GM18526 (cell line): Measurements from ENCODE around the gene GAREM1.

Experiments
- POLR2A ChIP-seq: IDR thresholded peaks from 3 replicates; pipeline ENCODE4 v1.6.1; 2011; ENCODE audit not compliant: insufficient read length; ENCODE audit errors: extremely low read depth

Gene GAREM1

DNA sequence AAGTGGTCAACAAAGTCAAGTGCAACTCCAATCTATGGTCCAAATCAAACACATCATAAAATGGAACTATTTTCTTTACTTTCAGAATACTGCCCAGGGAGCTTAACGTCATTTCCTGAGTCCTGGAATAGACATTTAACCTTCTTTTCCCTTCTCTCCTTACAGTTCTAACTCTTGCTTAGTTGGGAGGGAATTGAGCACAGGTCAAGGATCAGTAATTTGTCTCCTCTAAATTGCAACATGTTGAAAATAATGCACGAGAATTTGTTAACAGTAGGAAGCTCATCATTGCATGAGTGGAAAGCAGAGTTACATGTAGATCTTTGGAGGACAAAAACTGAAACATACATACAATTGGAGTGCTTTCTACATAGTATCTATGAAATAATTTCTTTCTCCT lies 193.1 kb downstream of the GAREM1 start:
- TF ChIP-seq POLR2A = no peak

GRCh38 chr18:32276906-32277305 lies 193.8 kb downstream of the GAREM1 start:
- no peak for TF ChIP-seq POLR2A

DNA sequence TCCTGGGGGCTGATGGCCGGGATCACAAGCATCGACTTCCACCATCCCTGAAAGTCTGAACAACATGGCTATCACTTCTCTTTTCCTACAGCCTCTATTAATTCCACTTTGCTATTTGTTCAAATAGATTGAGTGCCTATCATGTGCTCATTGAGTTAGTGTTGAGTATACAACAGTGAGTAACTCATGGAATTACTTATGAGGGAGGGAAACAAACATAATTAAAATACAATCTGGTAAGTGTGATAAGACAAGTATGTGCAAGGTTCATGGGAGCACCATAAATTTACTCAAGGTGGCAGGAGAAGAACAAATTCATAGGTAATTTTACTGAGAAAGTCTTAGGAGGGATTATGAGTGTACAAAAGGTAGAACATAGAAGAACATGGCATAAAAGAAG lies 194.4 kb downstream of the GAREM1 start:
- TF ChIP-seq POLR2A = no peak

DNA sequence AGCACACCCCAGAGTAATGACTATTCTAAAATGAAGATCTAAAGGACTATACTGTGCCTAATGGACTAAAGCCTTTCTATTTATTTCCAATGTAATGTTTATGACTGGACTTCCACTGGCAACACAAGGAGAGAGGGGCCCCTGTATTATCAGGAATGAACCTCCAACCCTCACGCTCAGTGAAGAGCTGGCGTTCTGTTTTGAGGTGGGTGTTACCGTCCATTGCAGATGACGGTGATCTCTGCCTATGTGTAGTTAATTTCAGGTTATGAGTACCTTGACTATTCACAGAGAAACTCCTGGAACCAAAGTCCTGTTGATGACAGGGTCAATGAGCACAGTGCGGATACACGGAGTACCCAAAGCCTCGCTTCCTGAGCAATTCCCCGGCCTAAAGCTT lies 195.5 kb downstream of the GAREM1 start:
- TF ChIP-seq POLR2A = no peak

DNA sequence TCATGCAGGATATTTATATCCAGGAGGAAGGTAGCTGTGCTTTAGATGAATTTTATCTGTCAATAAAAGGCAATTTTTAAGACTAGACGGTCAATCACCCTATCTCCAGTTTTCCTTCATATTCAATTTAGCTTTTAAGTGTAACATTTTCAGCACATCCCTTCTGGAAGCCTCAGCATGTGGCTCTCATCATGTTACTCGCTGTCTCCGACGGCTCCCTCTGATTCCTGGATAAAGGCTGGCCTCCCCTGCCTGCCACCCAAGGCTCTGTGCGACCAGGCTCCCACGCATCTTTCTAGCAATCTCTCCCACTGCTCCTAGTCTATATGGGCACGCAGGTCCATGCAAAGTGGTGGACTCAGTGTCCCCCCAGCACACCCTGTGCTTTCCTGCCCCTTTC lies 196.4 kb downstream of the GAREM1 start:
- no peak for TF ChIP-seq POLR2A

GRCh38 chr18:32271672-32272208 lies 198.9 kb downstream of the GAREM1 start:
- no peak for TF ChIP-seq POLR2A

- no peak for TF ChIP-seq POLR2A
These were observed 200.3 kb downstream of the GAREM1 start for GRCh38 chr18:32270341-32270740.

GRCh38 chr18:32267463-32267862 lies 203.2 kb downstream of the GAREM1 start:
- TF ChIP-seq POLR2A = no peak

DNA sequence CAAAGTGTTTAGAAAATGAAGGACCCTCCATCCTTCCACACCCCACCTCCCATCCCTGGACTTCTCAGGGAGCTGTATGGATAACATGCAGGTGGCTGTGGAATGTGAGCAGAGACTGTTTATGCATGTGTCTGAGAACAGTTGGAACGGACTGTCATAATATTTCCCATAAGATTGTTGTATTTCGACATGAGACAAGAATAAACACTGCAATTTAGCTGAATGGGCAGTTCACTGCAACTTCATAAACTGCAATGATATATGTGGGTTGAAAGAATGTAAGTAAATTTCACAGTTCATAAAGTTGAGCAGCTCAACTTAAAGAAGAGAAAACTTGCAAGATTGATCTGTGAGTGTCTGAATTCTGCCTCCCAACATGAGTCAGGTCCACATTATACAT lies 206.3 kb downstream of the GAREM1 start:
- TF ChIP-seq POLR2A = no peak

DNA sequence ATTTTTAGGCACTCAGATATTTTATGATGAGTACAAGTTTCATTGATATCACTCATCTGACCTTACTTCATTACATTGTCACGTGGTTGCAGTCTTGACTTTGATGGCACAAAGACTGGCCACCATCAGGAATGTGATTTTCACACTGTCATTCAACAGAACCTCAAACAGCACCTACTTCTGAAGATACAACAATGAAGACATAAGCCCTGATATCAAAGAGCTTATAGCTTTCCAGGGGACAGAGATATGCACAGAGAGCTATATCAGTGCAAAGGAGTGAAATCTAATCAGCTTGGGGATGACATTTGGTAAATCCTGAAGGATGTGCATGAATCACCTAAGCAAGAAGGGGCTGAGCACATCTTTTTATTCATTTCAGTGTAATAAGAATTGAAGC lies 208.6 kb downstream of the GAREM1 start:
- TF ChIP-seq POLR2A = no peak

DNA sequence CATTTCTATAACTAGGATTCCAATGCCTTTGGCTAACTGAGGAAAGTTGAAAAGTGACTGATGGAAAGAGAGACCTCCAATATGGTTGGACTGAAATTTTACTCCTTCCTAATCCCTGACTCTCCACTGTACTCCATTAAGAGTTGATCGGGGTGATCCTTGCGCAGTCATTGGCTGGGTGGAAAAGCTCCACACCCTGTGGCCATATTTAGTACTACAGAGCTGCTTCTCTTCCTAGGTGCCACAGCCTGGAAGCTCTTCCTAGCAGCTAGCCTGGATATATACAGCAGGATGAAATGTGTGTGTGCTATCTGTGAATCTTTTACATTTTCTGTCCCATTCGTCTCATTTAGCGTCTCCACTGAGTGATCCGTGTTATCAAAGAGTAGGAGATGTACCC lies 209.7 kb downstream of the GAREM1 start:
- TF ChIP-seq POLR2A = no peak

DNA sequence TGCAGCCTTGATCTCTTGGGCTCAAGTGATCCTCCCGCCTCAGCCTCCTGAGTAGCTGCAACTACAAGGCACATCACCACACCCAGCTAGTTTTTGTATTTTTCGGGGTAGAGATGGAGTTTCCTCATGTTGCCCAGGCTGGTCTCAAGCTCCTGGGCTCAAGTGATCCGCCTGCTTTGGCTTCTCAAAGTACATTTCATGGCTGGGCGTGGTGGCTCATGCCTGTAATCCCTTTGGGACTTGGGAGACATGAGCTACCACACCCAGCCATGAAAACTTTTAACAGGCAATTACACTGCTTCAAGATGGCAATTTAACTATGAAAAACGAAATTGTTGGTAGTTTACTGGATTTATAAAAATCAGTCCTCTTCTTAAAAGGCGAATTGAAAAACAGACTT lies 211.1 kb downstream of the GAREM1 start:
- no peak for TF ChIP-seq POLR2A

- TF ChIP-seq POLR2A = no peak
These were observed 212.0 kb downstream of the GAREM1 start for GRCh38 chr18:32258558-32259204.

DNA sequence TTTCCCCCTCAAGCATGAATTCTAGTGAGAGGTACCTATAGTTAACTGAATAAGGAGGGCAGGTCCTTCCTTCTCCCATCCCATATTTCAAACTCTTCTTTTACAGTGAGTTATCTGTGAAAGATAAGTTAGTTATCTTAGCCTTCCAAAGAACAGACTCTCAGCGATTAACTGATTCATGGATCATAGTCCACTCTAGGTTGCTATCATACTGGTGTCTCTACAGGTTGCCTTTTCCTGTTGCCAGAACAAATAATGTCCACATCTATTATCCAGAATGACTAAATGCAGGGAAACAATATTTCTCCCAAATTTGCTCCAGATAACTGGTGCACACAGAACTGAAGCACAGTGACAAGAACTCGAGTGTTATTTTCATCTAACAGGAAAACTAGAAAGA lies 212.5 kb downstream of the GAREM1 start:
- no peak for TF ChIP-seq POLR2A

DNA sequence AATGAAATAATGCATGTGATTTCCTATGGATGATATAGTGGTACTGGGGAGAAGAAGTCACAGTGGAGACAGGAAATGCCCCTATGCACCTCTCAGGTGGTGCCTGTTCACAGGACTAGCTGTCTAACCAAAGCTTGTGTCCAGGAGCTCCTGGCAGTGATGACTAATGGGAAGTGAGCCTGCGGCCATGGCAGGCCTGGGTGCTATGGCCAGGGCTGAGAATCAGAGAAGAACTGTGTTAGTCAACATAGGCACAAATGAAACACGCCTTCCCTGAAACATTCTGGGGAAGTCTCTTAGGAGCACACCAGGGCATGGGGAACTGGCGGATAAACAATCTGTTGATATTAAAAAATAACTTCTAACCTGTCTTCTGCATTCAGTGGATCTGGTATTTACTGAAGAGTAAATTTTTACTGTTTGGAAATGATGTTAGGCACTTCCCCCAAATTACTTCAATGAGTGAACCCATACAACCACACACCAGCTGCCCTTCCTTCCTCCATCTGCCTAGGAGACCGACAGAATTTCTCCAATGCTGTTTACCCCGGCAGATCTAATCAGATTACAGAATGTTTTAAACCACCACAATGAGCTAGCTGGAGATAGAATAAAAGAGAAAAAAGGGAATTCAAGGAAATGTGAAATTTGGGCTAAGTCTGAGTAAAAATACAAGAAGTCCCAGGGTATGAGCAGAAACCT lies 213.4 kb downstream of the GAREM1 start:
- TF ChIP-seq POLR2A = no peak

GRCh38 chr18:32255570-32255969 lies 215.1 kb downstream of the GAREM1 start:
- TF ChIP-seq POLR2A = no peak
